Measurements from ENCODE around the gene CLOCK.

Gene CLOCK

DNA sequence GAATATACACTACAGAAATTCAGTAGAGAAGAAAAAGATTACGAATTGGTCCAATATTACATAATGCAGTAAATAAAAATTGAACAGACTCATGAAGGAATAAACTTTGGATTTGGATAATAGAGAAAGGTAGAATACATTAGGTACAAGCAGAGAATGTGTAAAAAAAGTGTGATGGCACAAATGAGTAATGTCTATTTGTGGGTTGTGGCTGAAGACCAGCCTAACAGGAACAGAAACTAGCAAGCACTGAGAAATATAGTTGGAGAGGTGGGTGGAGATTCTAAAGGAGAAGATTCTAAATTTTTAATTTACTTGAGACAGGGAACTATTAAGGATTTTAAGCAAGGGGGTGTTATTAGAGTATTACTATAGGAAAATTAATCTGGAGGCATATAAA is 15.2 kb upstream of the CLOCK start:
- TF ChIP-seq MAX (IDR thresholded peaks at IDR 0.05) (no peak), TEAD4 (IDR thresholded peaks at IDR 0.05) (no peak), ZBTB7A (IDR thresholded peaks at IDR 0.05; ENCODE audit: low read depth) (no peak), CREB1 (IDR thresholded peaks at IDR 0.05; ENCODE audit: low read depth) (no peak), TAF1 (IDR thresholded peaks at IDR 0.05; ENCODE audit: low read depth) (no peak), EGR1 (IDR thresholded peaks at IDR 0.05) (no peak), TCF12 (IDR thresholded peaks at IDR 0.05; ENCODE audit: low read depth) (no peak), NFIC (IDR thresholded peaks at IDR 0.05) (no peak)

GRCh38 chr4:55560096-55560495 is 13.4 kb upstream of the CLOCK start:
- no peak for TF ChIP-seq EGR1 (IDR thresholded peaks at IDR 0.05)

GRCh38 chr4:55554453-55555030 is 7.8 kb upstream of the CLOCK start:
- TF ChIP-seq CEBPB (IDR thresholded peaks at IDR 0.05) (no peak), RAD21 (IDR thresholded peaks at IDR 0.05; ENCODE audit: low read depth) (peak; percentile 28; the same call in 1 of the 2 replicates), FOXM1 (IDR thresholded peaks at IDR 0.05; ENCODE audit: borderline replicate concordance, low read depth) (no peak)
- TF ChIP-seq, protein P1, sequence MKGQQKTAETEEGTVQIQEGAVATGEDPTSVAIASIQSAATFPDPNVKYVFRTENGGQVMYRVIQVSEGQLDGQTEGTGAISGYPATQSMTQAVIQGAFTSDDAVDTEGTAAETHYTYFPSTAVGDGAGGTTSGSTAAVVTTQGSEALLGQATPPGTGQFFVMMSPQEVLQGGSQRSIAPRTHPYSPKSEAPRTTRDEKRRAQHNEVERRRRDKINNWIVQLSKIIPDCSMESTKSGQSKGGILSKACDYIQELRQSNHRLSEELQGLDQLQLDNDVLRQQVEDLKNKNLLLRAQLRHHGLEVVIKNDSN (IDR thresholded peaks at IDR 0.05) = no peak

DNA sequence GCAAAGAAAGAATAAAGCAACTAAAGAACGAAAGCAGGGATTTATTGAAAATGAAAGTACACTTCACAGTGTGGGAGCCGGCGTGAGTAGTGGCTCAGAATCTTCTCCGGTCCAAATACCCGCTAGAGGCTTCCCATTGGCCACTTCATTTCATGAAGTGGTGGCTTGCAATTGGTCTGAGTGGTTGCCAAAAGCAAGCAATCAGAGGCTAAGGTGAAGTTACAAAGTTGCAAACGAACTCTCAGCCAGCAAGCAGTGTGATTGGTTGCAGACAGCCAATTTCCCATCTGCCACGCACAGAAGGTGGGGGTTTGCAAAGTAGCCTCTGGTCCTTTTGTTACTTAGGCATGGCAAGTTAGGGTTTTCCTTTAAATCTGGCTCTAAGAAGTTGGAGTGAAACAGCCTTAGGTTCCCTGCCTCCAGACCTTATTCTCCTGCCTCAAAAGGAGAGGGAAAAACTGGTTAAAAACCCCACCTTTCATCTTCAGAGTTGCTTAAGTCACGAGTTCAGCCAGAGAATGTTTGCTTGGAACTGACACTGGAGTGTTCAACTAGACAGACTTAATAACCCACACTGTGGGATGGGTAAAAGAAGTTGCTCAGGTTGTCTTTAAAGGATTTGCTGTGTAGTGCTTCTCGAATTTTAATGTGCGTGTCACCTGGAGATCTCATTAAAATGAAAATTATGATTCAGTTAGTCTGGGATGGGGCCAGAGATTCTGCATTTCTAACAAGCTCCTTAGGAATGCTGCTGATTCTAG is 6.9 kb upstream of the CLOCK start:
- no peak for TF ChIP-seq RAD21 (IDR thresholded peaks at IDR 0.05; ENCODE audit: low read depth)
- TF ChIP-seq, protein P1 (IDR thresholded peaks at IDR 0.05) = no peak

DNA sequence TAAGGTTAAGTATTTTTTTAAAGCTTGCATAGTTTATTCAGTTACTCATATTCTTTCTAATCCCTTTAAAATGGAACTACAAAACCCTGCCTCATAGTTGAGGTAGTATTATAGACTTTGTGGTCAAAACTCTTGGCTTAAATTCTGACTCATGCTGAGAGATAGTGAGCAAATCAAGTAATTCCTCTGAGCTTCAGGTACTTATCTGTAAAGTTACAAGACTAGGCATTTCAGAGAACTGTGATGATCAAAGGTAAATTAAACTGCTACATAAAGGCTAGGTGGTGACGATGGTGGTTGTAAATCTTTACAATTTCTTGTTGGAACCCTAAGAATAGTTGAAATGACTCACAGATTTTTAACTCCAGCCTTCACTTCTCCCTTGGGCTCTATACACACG is 3.2 kb upstream of the CLOCK start:
- TF ChIP-seq FOXM1 (IDR thresholded peaks at IDR 0.05; ENCODE audit: borderline replicate concordance, low read depth) (no peak), YY1 (IDR thresholded peaks at IDR 0.05; ENCODE audit: low read depth) (no peak), CEBPB (IDR thresholded peaks at IDR 0.05) (no peak), TAF1 (IDR thresholded peaks at IDR 0.05; ENCODE audit: low read depth) (no peak), NFIC (IDR thresholded peaks at IDR 0.05) (peak; percentile 43)

DNA sequence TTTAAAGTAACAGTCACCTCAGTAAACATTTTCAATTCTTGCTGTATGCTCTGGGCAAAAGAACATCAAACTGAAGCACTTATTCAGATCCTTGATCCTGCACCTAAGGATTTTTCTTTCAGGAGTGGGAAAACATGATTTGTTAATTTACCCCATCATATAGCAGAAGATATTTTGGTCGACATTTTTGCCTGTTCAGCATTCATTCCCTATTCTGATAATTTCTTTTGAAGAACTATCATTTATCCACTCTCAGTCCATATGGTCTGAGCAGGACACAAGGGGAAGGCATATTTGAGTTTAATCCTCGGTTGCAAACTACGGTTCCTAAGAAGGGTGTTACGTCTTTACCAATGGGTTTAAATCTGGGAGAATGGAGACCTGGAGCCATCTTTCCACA is 1.2 kb upstream of the CLOCK start:
- TF ChIP-seq EP300 (IDR thresholded peaks at IDR 0.05; ENCODE audit: borderline replicate concordance) (no peak), YY1 (IDR thresholded peaks at IDR 0.05; ENCODE audit: low read depth) (no peak), MAX (IDR thresholded peaks at IDR 0.05) (no peak), RAD21 (IDR thresholded peaks at IDR 0.05; ENCODE audit: low read depth) (no peak), REST (IDR thresholded peaks at IDR 0.05; ENCODE audit: low read depth) (no peak), ZBTB7A (IDR thresholded peaks at IDR 0.05; ENCODE audit: low read depth) (no peak), TCF12 (IDR thresholded peaks at IDR 0.05; ENCODE audit: low read depth) (no peak), TAF1 (IDR thresholded peaks at IDR 0.05; ENCODE audit: low read depth) (no peak), CREB1 (IDR thresholded peaks at IDR 0.05; ENCODE audit: low read depth) (no peak), EGR1 (IDR thresholded peaks at IDR 0.05) (no peak)
- TF ChIP-seq, protein P1 (IDR thresholded peaks at IDR 0.05) = no peak

DNA sequence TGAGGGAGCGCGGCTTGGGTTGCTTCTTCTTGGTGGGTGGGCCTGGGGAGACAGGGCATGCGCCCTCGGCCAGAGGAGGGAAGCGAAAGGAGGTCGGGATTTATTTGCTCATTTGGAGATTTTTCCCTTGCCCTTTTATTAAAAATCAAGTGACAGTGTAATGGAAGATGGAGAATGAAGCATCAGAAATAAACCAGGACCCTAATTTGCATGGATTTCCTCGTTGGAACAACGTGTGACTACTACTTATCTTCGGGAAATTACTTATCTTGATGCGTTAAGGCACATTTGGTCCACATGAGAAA is 709 bp upstream of the CLOCK start:
- TF ChIP-seq EP300 (IDR thresholded peaks at IDR 0.05; ENCODE audit: borderline replicate concordance) (no peak), NFIC (IDR thresholded peaks at IDR 0.05) (no peak), FOXM1 (IDR thresholded peaks at IDR 0.05; ENCODE audit: borderline replicate concordance, low read depth) (no peak)

- TF ChIP-seq TAF1 (IDR thresholded peaks at IDR 0.05; ENCODE audit: low read depth) = no peak
- TF ChIP-seq RAD21 (IDR thresholded peaks at IDR 0.05; ENCODE audit: low read depth) = no peak
- TF ChIP-seq ZBTB7A (IDR thresholded peaks at IDR 0.05; ENCODE audit: low read depth) = no peak
- TF ChIP-seq, protein P1 (IDR thresholded peaks at IDR 0.05) = no peak
- TF ChIP-seq TEAD4 (IDR thresholded peaks at IDR 0.05) = no peak
- no peak for TF ChIP-seq FOXM1 (IDR thresholded peaks at IDR 0.05; ENCODE audit: borderline replicate concordance, low read depth)
- no peak for TF ChIP-seq EP300 (IDR thresholded peaks at IDR 0.05; ENCODE audit: borderline replicate concordance)
These were observed 278 bp downstream of the CLOCK start for GRCh38 chr4:55546506-55546755.

Measured in Ishikawa (cell line).